Activated B cell treated with CpG ODN at 0.5 μM for 24 hours (primary cell): Measurements from ENCODE around the gene INA. TPM values are rescaled to one million over a fixed set of nuclear protein-coding genes. Genes with fewer than 3 reads are reported as not detected.
A peak's percentile ranks its signal among the peaks of the same experiment; 100 is the strongest.

Experiments used
- ATAC-seq: fragments of 200-7000 bp; cut with Tn5 transposase; one replicate; pipeline ENCODE4 v1.10.0; 2021; ENCODE audit warnings: low read depth, mild to moderate bottlenecking, moderate library complexity
- CTCF ChIA-PET: fragments of 350-600 bp; sonication (Branson Sonifier 250); formaldehyde crosslinking; loops from one replicate; lab custom pipeline; 2021; ENCODE audit warnings: antibody characterized with exemption; lab: Charles Lee
- POLR2A ChIA-PET: fragments of 350-600 bp; sonication (Branson Sonifier 250); formaldehyde crosslinking; loops from one replicate; lab custom pipeline; 2021; ENCODE audit warnings: antibody characterized with exemption; lab: Charles Lee
- DNase-seq: peaks from one replicate; pipeline ENCODE4 v3.0.0; 2022
- H3K27ac Mint-ChIP-seq: one replicate; pipeline ENCODE4 v1.8.0; 2020; ENCODE audit warnings: mixed read lengths
- H3K27me3 Mint-ChIP-seq: one replicate; pipeline ENCODE4 v1.8.0; 2021; ENCODE audit warnings: mixed read lengths
- H3K36me3 Mint-ChIP-seq: one replicate; pipeline ENCODE4 v1.8.0; 2021; ENCODE audit warnings: low read depth, mixed read lengths
- H3K4me1 Mint-ChIP-seq: one replicate; pipeline ENCODE4 v1.8.0; 2021; ENCODE audit warnings: mixed read lengths
- H3K4me3 Mint-ChIP-seq: one replicate; pipeline ENCODE4 v1.8.0; 2020; ENCODE audit warnings: mild to moderate bottlenecking, mixed read lengths
- H3K9me3 Mint-ChIP-seq: one replicate; pipeline ENCODE4 v1.8.0; 2020; ENCODE audit warnings: mixed read lengths
- CTCF ChIP-seq: fragments of 200-600 bp; IDR thresholded peaks from one replicate; pipeline ENCODE4 v1.8.0; 2022; ENCODE audit warnings: antibody characterized with exemption, mild to moderate bottlenecking
- intact Hi-C: fragments of 100-400 bp; cut with micrococcal nuclease; formaldehyde crosslinking; loops from one replicate; pipeline ENCODE4 v1.15.1; 2024
- total RNA-seq: library from RNA; stranded (reverse); gene quantifications from 2 replicates; pipeline ENCODE4 v1.2.3, GENCODE V29; 2022

The INA gene
- not detected in 2 replicates for total RNA-seq

- no peak for TF ChIP-seq CTCF
- H3K27me3 Mint-ChIP-seq, result peaks cover 62% of the 10 kb centered on the region
- H3K4me1 Mint-ChIP-seq, result peaks cover 8% of the 10 kb centered on the region
- ChIA-PET POLR2A (no interaction called here), CTCF (interaction anchor here (1.4 kb wide), 1 partner anchor 13 kb away, joined by 4 read pairs; no protein-coding TSS in a partner anchor)
- DNase-seq, result peak; percentile 15
- peak; percentile 57 for ATAC-seq
- H3K4me3 Mint-ChIP-seq, result peak within 1 kb of the TSS; percentile 52
- no peak within 1 kb of the TSS for H3K27ac Mint-ChIP-seq
- intact Hi-C loops, result no loop called here
- no peaks in the 10 kb centered on the region for H3K9me3 Mint-ChIP-seq
- H3K36me3 Mint-ChIP-seq, result no peaks in the 10 kb centered on the region
Measured at GRCh38 chr10:103276896-103277712, at the start of gene INA. TSS of gene INA (plus strand) at chr10:103277138. CDS start at chr10:103277212, 74 bp downstream.

GRCh38 chr10:103227416-103227815 is 49.5 kb upstream of the INA start:
- H3K27ac Mint-ChIP-seq, result no peak overlapping the region
- no peak for ATAC-seq
- H3K4me1 Mint-ChIP-seq, result no peaks in the 10 kb centered on the region
- CTCF ChIA-PET, result no interaction called here
- TF ChIP-seq CTCF, result no peak
- intact Hi-C loops, result no loop called here
- POLR2A ChIA-PET, result no interaction called here
- H3K4me3 Mint-ChIP-seq, result no peak overlapping the region
- no peaks in the 10 kb centered on the region for H3K27me3 Mint-ChIP-seq
- DNase-seq, result no peak
- peaks cover 3% of the 10 kb centered on the region for H3K36me3 Mint-ChIP-seq
- H3K9me3 Mint-ChIP-seq, result peaks cover 12% of the 10 kb centered on the region

DNA sequence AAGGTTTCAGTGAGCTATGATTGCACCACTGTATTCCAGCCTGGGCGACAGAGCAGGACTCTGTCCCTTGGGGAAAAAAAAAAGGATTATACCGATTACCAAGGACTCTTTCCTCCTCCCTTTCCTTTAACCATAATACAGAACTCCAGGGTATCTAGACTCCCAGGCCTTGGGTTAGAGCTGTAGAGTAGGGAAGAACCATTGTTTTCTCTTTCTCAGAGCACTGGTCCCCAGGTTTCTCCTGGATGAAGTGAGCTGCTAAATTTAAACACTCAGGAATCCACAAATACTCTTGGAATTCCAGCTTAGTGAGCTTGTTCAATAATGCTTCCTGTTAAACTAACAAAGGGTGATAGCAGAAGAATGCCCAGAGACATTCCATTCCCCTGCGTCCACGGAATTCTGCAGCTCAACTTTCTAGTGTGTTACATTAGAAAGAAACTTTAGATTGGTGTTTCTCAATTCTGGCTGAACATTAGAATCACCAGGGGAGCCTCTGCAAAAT is 45.8 kb upstream of the INA start:
- ChIA-PET POLR2A (interaction anchor here (0.7 kb wide), 1 partner anchor 329 kb away, joined by 10 read pairs; no protein-coding TSS in a partner anchor), CTCF (interaction anchor here (0.8 to 1.6 kb wide), 2 partner anchors 9 to 14 kb away, joined by 3 to 6 read pairs; no protein-coding TSS in a partner anchor)
- ATAC-seq (no peak), DNase-seq (no peak)
- Mint-ChIP-seq H3K27me3 (no peaks in the 10 kb centered on the region), H3K4me3 (no peak overlapping the region), H3K4me1 (peaks cover 4% of the 10 kb centered on the region), H3K36me3 (no peaks in the 10 kb centered on the region), H3K9me3 (no peaks in the 10 kb centered on the region), H3K27ac (no peak overlapping the region)
- intact Hi-C loops, result no loop called here
- TF ChIP-seq CTCF, result no peak

- no peak overlapping the region for H3K27ac Mint-ChIP-seq
- ChIA-PET CTCF (interaction anchor here (1.6 kb wide), 1 partner anchor 12 kb away, joined by 6 read pairs; no protein-coding TSS in a partner anchor), POLR2A (no interaction called here)
- intact Hi-C loops, result no loop called here
- no peaks in the 10 kb centered on the region for H3K27me3 Mint-ChIP-seq
- H3K4me3 Mint-ChIP-seq, result no peak overlapping the region
- H3K9me3 Mint-ChIP-seq, result no peaks in the 10 kb centered on the region
- TF ChIP-seq CTCF, result no peak
- H3K4me1 Mint-ChIP-seq, result peaks cover 4% of the 10 kb centered on the region
- no peak for ATAC-seq
- no peak for DNase-seq
- no peaks in the 10 kb centered on the region for H3K36me3 Mint-ChIP-seq
Measured at GRCh38 chr10:103232131-103232673, 44.7 kb upstream of the INA start.
